Effector memory CD8-positive, alpha-beta T cell (primary cell): Measurements from ENCODE around the gene ACACB.
A peak's percentile ranks its signal among the peaks of the same experiment; 100 is the strongest.
"Not testable (repeated sequence)": the region's sequence is repeated elsewhere in the genome, so short reads cannot be mapped to it uniquely, and the experiment has no call there.

Experiments
- ATAC-seq: fragments of 150-1000 bp; cut with Tn5 transposase; replicated peaks from 2 replicates; pipeline ENCODE4 v1.10.0; 2021; ENCODE audit warnings: mild to moderate bottlenecking, moderate library complexity
- DNase-seq, 3 experiments: peaks; one replicate each; pipeline ENCODE4 v3.0.0; 2021
- H3K27ac Mint-ChIP-seq, 2 donors: one replicate each; pipeline ENCODE4 v1.8.0; 2022; ENCODE audit warnings: mild to moderate bottlenecking in 2 of 2, mixed read lengths in 2 of 2, moderate library complexity in 2 of 2
- H3K27me3 Mint-ChIP-seq, 2 donors: one replicate each; pipeline ENCODE4 v1.8.0; 2022; ENCODE audit warnings: mixed read lengths in 2 of 2
- H3K36me3 Mint-ChIP-seq: one replicate; pipeline ENCODE4 v1.8.0; 2022; ENCODE audit warnings: mild to moderate bottlenecking, moderate library complexity, mixed read lengths; ENCODE audit not compliant: insufficient read depth
- H3K4me1 Mint-ChIP-seq, 2 donors: one replicate each; pipeline ENCODE4 v1.8.0; 2022; ENCODE audit warnings: low read depth in 2 of 2, mixed read lengths in 2 of 2
- H3K4me3 Mint-ChIP-seq, 2 donors: one replicate each; pipeline ENCODE4 v1.8.0; 2022; ENCODE audit warnings: mild to moderate bottlenecking in 2 of 2, mixed read lengths in 2 of 2, moderate library complexity in 2 of 2
- H3K9me3 Mint-ChIP-seq, 2 donors: one replicate each; pipeline ENCODE4 v1.8.0; 2022; ENCODE audit warnings: mixed read lengths in 2 of 2

ACACB gene

DNA sequence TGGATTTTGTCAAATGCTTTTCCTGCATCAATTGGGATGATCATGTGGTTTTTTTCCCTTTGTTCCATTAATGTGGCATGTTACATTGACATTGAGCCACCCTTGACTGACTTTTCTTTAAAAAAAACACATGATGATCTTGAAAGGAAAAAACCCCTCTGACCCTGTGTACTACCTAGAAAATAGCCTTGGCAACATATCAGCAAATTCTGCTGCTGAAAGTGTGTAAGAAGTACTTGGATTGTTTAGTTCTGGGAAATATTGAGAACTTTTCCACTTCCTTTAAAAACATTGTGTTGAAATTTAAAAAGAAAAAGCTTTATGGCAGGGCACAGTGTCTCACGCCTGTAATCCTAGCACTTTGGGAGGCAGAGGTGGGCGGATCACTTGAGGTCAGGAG, 20.7 kb downstream of the ACACB start:
- ATAC-seq (no peak), DNase-seq (no peak)
- Mint-ChIP-seq H3K27ac (no peak overlapping the region), H3K27me3 (peaks cover 9 to 41% of the 10 kb centered on the region in 2 donors), H3K4me1 (no peaks in the 10 kb centered on the region), H3K36me3 (no peaks in the 10 kb centered on the region), H3K9me3 (no peaks in the 10 kb centered on the region), H3K4me3 (no peak overlapping the region)

DNA sequence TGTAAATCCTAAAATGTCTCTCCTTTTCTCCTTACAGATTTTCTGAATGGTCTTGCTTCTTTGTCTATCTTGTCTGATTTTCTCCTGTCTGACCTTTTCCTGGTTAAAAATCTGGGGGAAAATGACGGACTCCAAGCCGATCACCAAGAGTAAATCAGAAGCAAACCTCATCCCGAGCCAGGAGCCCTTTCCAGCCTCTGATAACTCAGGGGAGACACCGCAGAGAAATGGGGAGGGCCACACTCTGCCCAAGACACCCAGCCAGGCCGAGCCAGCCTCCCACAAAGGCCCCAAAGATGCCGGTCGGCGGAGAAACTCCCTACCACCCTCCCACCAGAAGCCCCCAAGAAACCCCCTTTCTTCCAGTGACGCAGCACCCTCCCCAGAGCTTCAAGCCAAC, 23.0 kb downstream of the ACACB start:
- H3K27ac Mint-ChIP-seq: no peak overlapping the region
- peaks cover 4 to 6% of the 10 kb centered on the region in 2 donors for H3K4me1 Mint-ChIP-seq
- no peak overlapping the region for H3K4me3 Mint-ChIP-seq
- peaks cover 0 to 32% of the 10 kb centered on the region in 2 donors for H3K27me3 Mint-ChIP-seq
- no peak for DNase-seq
- ATAC-seq: no peak
- H3K9me3 Mint-ChIP-seq: no peaks in the 10 kb centered on the region
- no peaks in the 10 kb centered on the region for H3K36me3 Mint-ChIP-seq

DNA sequence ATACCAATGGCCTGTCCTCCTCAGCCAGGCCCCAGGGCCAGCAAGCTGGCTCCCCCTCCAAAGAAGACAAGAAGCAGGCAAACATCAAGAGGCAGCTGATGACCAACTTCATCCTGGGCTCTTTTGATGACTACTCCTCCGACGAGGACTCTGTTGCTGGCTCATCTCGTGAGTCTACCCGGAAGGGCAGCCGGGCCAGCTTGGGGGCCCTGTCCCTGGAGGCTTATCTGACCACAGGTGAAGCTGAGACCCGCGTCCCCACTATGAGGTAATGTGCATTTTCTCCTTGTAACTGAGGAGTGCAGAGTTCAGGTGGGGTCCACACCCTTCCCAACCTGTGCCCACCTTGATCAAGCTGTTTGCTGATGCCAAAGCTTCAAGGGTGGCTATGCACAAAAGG, 23.4 kb downstream of the ACACB start:
- Mint-ChIP-seq H3K27me3 (peaks cover 0 to 32% of the 10 kb centered on the region in 2 donors), H3K4me3 (no peak overlapping the region), H3K4me1 (peaks cover 4 to 6% of the 10 kb centered on the region in 2 donors), H3K36me3 (no peaks in the 10 kb centered on the region), H3K27ac (peak overlapping the region in 1 of 2 donors; percentile 59), H3K9me3 (no peaks in the 10 kb centered on the region)
- DNase-seq: no peak
- no peak for ATAC-seq

DNA sequence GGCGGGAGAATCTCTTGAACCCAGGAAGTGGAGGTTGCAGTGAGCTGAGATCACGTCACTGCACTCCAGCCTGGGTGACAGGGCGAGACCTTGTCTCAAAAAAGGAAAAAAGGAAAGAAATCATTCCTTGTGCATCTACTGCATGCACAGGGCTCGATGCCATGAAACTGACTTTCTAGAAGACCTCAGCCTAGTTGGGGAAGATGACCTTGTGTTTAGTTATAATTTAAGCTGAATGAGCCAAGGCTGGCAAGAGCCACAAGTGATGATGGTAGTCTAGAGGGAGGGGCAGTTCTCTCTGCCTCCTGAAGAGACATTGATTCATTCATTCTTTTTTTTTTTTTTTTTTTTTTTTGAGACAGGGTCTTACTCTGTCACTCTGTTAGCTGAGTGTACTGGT, 24.2 kb downstream of the ACACB start:
- H3K27me3 Mint-ChIP-seq: peaks cover 0 to 26% of the 10 kb centered on the region in 2 donors
- no peaks in the 10 kb centered on the region for H3K9me3 Mint-ChIP-seq
- no peak overlapping the region for H3K4me3 Mint-ChIP-seq
- H3K36me3 Mint-ChIP-seq: no peaks in the 10 kb centered on the region
- no peak for ATAC-seq
- DNase-seq: no peak
- peak overlapping the region in 1 of 2 donors; percentile 59 for H3K27ac Mint-ChIP-seq
- H3K4me1 Mint-ChIP-seq: peaks cover 4 to 6% of the 10 kb centered on the region in 2 donors

DNA sequence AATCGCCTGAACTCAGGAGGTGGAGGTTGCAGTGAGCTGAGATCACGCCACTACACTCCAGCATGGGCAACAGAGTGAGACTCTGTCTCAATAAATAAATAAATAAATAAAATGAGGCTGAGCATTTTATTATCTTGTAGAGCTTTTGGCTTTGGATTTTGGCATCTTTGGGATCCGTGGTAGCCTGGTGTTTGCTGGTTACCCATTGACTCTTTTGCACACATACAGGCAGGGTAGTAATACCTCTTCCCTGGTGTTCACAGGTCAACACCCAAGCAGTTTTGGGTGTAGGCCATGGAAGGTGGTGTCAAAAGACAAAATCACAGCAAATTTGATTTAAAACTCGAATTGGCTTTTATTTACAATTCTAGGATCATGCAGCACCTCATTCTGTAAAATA, 27.8 kb downstream of the ACACB start:
- Mint-ChIP-seq H3K36me3 (no peaks in the 10 kb centered on the region), H3K27me3 (peaks cover 0 to 12% of the 10 kb centered on the region in 2 donors), H3K27ac (no peak overlapping the region), H3K9me3 (no peaks in the 10 kb centered on the region), H3K4me1 (peaks cover 4 to 6% of the 10 kb centered on the region in 2 donors), H3K4me3 (no peak overlapping the region)
- no peak for ATAC-seq
- no peak for DNase-seq

DNA sequence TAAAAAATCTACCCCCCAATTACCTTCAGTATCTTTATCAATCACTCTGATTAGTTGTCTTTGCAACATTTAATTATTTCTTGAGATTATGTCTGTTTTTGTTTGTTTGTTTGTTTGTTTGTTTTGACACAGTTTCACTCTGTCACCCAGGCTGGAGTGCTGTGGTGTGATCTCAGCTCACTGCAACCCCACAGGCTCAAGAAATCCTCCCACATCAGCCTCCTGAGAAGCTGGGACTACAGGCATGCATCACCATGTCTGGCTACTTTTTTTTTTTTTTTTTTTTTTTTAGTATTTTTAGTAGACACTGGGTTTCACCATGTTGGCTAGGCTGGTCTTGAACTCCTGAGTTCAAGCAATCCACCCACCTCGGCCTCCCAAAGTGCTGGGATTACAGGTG, 30.7 kb downstream of the ACACB start:
- not testable (repeated sequence) for H3K4me3 Mint-ChIP-seq, H3K9me3 Mint-ChIP-seq, H3K27ac Mint-ChIP-seq, H3K4me1 Mint-ChIP-seq, DNase-seq, H3K36me3 Mint-ChIP-seq, ATAC-seq
- peaks cover 0 to 12% of the 10 kb centered on the region in 2 donors for H3K27me3 Mint-ChIP-seq

DNA sequence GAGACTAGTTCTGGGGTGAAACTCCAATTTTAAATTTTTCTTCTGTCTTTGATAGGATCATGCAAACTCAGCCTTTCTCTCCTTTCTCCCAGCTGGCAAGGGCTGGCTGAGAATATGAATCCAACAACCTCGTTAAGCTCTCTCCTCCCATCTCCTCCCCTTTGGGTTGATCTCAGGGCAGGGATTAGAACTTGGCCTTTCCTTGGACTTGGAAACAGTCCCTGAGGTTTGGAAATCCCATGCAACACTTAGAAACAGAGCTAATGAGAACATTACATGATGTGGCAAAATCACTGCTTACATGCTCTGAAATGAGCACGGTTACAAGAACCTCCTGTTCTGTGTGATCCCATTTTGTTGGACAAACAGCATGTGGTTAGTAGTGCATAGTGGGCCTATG, 31.6 kb downstream of the ACACB start:
- ATAC-seq (no peak), DNase-seq (no peak)
- no peaks in the 10 kb centered on the region for H3K36me3 Mint-ChIP-seq
- H3K27ac Mint-ChIP-seq: no peak overlapping the region
- H3K4me1 Mint-ChIP-seq: peaks cover under 1% of the 10 kb centered on the region in 2 donors
- no peaks in the 10 kb centered on the region for H3K9me3 Mint-ChIP-seq
- no peak overlapping the region for H3K4me3 Mint-ChIP-seq
- H3K27me3 Mint-ChIP-seq: peaks cover 0 to 12% of the 10 kb centered on the region in 2 donors

DNA sequence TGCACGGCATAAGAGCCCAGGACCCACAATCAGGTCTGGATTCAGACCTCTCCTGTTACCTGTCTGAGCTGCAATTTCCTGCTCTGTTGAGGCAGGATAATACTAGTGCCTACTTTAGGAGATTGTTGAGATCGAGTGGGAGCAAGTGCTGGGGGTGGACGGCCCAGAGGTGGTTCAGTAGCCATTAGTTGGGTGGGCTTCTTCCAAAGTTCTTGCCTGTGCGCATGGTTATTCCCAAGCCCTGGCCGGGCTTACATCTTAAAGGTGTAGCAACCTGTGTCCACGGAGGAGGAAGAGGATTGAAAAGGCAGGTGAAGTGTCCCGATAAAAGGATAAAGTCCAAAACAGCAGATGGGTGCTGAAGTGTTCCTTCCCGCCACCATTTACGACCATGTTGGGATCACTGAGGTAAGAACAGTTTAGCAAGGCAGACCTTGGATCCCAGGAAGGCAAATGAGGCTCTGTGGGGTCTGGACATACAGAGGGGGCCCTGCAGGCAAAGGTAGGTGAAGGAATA, 33.8 kb downstream of the ACACB start:
- Mint-ChIP-seq H3K4me3 (no peak overlapping the region), H3K27me3 (peaks cover 0 to 12% of the 10 kb centered on the region in 2 donors), H3K9me3 (no peaks in the 10 kb centered on the region), H3K27ac (no peak overlapping the region), H3K36me3 (peaks cover 11% of the 10 kb centered on the region), H3K4me1 (peaks cover 10% of the 10 kb centered on the region in 2 donors)
- no peak for ATAC-seq
- DNase-seq: no peak

DNA sequence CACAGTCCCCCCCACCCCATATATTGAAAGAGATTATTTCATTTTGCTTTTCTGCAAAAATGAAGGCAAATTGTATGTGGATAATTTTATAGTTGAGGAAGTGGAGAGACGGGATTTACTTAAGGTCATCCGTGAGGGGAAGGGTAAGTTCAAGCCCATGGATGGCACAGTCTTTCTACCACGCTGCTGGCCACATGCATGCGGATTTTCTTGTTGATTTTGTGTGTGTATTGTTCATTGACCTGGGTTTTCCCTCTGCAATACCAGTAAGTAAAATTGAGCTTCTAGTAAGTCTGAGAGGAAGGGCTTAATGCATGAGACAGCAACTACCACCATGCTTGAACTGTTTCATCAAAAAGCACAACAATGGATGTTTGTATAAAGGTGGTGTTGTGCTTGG, 35.1 kb downstream of the ACACB start:
- H3K27ac Mint-ChIP-seq: no peak overlapping the region
- no peak overlapping the region for H3K4me3 Mint-ChIP-seq
- no peaks in the 10 kb centered on the region for H3K9me3 Mint-ChIP-seq
- H3K36me3 Mint-ChIP-seq: peaks cover 11% of the 10 kb centered on the region
- ATAC-seq: no peak
- no peak for DNase-seq
- H3K4me1 Mint-ChIP-seq: peaks cover 14% of the 10 kb centered on the region in 2 donors
- peaks cover 0 to 12% of the 10 kb centered on the region in 2 donors for H3K27me3 Mint-ChIP-seq

DNA sequence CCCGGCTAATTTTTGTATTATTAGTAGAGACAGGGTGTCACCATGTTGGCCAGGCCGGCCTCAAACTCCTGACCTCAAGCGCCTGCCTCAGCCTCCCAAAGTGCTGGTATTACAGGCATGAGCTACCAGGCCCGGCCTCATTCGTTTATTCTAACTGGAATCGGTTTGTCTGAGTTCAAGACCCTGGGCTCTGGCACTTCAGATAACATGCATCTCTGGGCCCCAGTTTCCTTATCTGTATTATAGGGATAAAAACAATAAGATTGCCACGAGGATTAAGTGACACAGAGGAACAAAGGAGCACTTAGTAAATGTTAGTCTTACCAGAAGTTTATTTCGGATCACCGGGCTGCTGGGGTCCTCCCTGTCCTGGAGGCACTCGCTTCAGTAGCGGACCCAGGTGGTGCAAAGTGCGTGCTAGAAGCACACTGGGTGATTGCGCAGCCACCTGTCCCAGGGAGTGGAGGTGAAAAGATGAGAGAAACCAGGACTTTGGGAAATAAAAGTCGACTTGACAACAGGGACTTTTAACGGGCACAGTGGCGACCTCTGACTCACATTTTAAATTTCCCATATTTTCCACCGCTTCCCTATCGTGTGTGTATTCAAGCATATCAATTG, 37.5 kb downstream of the ACACB start:
- ATAC-seq: no peak
- Mint-ChIP-seq H3K4me1 (peaks cover 14% of the 10 kb centered on the region in 2 donors), H3K9me3 (no peaks in the 10 kb centered on the region), H3K36me3 (peaks cover 11% of the 10 kb centered on the region), H3K27me3 (peaks cover 0 to 12% of the 10 kb centered on the region in 2 donors), H3K27ac (peak overlapping the region in 1 of 2 donors; percentile 35), H3K4me3 (peak overlapping the region; percentile 86 to 91)
- no peak for DNase-seq

DNA sequence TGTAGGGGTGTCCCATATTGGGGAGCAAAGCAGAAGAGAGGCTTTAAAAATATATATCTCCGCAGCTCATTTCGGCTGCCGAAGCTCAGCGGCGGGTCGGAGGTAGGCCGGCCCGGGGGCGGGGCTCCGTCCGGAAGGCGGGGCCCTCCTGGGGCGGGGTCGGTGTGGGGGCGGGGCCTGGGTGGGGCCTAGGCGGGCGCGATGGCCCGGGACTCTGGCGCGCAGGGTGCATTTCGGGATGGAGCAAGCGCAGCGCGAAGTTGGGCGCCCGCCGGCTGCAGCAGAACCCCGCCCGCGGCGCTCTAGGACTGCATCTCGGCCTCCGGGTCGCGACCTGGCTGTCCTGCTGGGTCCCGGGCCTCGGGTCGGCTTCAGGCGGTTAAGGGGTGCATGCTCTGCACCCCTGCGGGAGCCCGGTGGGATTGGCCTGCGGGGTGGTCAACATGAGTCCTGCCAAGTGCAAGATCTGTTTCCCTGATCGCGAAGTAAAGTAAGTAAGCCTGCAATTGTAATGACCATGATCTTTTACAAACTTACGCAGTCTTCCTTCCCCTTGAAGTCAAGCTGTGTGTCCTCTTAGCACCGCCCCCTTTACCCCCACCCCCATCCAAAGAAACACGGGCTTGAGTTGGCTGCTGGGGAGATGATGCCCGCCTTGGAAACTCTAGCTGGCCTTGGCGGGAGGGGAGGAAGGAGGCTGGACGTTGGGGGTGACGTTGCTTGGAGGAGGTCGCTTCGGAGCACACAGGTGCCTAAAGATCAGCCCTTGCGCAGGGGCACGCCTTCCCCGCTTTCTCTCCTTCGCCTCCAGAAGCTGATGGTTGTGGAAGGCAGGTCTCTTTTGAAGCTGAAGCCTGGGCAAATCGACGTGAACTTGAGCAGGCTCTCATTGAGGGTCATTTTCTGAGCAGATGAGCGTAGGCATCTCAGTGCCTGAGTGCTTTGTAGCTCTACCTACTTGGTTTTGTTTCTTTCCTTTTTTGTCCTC, 38.4 kb downstream of the ACACB start:
- no peaks in the 10 kb centered on the region for H3K9me3 Mint-ChIP-seq
- H3K27me3 Mint-ChIP-seq: peaks cover 0 to 5% of the 10 kb centered on the region in 2 donors
- peaks cover 11% of the 10 kb centered on the region for H3K36me3 Mint-ChIP-seq
- peak overlapping the region; percentile 32 to 84 for H3K27ac Mint-ChIP-seq
- DNase-seq (peak; percentile 75 to 77 (median 76)), ATAC-seq (peak; percentile 94)
- H3K4me3 Mint-ChIP-seq: peak overlapping the region; percentile 86 to 91
- H3K4me1 Mint-ChIP-seq: peaks cover 14% of the 10 kb centered on the region in 2 donors

DNA sequence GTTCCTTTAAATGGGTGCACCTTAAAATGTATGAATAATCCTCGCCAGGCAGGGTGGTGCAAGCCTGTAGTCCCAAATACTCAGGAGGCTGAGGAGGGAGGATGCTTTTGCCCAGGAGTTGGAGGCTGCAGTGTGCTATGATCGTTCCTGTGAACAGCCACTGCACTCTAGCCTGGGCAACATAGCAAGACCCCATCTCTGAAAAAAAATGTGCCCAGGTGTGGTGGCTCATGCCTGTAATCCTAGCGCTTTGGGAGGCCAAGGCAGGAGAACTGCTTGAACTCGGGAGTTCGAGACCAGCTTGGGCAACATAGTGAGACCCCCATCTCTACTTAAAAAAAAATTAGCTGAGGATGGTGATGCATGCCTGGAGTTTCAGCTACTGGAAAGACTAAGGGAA, 39.6 kb downstream of the ACACB start:
- H3K27me3 Mint-ChIP-seq: no peaks in the 10 kb centered on the region
- no peak for ATAC-seq
- no peak overlapping the region for H3K27ac Mint-ChIP-seq
- no peaks in the 10 kb centered on the region for H3K9me3 Mint-ChIP-seq
- H3K4me3 Mint-ChIP-seq: peak overlapping the region; percentile 86 to 91
- peaks cover 11% of the 10 kb centered on the region for H3K36me3 Mint-ChIP-seq
- H3K4me1 Mint-ChIP-seq: peaks cover 14% of the 10 kb centered on the region in 2 donors
- no peak for DNase-seq

DNA sequence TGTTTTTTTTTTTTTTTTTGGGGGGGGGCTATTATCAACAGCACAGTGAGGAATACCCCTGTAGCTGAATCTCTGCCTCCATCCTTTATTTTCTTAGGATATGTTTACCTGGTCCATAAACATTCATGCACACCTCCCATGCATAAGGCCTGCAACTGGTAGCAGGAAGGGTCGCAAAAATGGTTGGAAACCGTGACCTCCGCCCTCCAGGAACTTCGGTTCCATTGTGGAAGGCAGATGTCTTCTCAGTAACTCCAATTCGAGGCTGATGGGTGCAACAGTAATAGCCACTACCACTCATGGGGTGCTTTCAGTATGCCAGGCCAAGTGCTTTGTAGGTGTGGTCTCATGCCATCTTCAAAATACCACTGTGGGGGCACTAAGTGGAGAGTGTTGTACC, 40.2 kb downstream of the ACACB start:
- H3K27ac Mint-ChIP-seq: no peak overlapping the region
- H3K9me3 Mint-ChIP-seq: no peaks in the 10 kb centered on the region
- H3K36me3 Mint-ChIP-seq: peaks cover 11% of the 10 kb centered on the region
- H3K4me1 Mint-ChIP-seq: peaks cover 14% of the 10 kb centered on the region in 2 donors
- DNase-seq (no peak), ATAC-seq (no peak)
- no peak overlapping the region for H3K4me3 Mint-ChIP-seq
- H3K27me3 Mint-ChIP-seq: no peaks in the 10 kb centered on the region
